ENCODE measurements around the gene CXADR.

The CXADR gene

DNA sequence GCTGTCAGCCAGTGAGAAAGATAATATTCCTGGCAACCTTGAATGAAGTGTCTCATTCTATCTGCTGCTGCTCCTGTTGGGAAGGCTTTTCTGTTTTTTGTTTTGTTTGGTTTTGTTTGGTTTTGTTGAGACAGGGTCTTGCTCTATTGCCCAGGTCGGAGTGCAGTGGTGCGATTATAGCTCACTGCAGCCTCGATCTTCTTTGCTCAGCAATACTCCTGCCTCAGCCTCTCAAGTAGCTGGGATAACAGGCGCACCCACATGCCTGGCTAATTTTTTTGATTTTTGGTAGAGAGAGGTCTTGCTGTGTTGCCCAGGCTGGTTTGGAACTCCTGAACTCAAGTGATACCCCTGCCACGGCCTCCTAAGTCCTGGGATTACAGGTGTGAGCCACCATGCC lies 62.2 kb downstream of the CXADR start:
- H3K4me3 ChIP-seq (replicated peaks; ENCODE audit: low read depth, low read length) = no peak overlapping the region
- DNase-seq (ENCODE audit: extremely low read depth, low read depth) = no peak
- TF ChIP-seq, protein P1, sequence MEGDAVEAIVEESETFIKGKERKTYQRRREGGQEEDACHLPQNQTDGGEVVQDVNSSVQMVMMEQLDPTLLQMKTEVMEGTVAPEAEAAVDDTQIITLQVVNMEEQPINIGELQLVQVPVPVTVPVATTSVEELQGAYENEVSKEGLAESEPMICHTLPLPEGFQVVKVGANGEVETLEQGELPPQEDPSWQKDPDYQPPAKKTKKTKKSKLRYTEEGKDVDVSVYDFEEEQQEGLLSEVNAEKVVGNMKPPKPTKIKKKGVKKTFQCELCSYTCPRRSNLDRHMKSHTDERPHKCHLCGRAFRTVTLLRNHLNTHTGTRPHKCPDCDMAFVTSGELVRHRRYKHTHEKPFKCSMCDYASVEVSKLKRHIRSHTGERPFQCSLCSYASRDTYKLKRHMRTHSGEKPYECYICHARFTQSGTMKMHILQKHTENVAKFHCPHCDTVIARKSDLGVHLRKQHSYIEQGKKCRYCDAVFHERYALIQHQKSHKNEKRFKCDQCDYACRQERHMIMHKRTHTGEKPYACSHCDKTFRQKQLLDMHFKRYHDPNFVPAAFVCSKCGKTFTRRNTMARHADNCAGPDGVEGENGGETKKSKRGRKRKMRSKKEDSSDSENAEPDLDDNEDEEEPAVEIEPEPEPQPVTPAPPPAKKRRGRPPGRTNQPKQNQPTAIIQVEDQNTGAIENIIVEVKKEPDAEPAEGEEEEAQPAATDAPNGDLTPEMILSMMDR (IDR thresholded peaks at IDR 0.05; ENCODE audit: low read depth, low read length, missing control alignments) = no peak

DNA sequence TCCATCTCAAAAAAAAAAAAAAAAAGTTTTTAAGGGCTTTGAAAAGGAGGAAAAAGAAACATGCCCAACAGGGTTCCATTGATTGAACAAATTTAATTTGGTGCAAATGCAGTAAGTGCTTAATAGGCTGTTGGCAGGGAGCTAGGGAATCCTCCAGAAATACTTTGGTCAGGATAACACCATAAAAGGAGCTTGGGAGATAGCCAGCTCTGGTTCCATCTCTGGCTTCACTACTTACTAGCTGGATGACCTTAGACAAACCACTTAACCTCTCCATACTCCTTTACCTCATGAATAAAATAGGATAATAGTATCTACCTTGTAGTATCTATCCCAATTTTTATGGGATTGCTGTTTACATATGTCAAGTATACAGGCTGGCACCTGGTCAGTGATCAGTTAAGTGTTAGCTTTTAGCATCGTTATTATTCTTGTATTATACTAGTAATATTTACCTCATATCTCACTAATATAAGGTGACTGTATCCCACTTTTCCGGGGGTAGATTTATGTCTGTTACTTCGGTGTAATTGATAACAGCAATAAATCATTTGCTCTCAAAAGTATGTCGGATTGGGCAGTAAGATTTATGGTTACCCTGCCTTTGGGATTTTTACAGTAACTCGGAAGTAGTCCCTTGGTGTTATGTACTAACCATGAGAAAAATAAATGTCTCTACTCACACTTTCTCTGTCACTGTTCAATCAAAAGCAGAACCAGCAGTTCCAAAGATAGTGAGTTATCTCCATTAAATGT lies 63.4 kb downstream of the CXADR start:
- DNase-seq (ENCODE audit: extremely low read depth, low read depth) = no peak
- TF ChIP-seq, protein P1 (IDR thresholded peaks at IDR 0.05; ENCODE audit: low read depth, low read length, missing control alignments) = no peak
- H3K4me3 ChIP-seq (replicated peaks; ENCODE audit: low read depth, low read length) = no peak overlapping the region

DNA sequence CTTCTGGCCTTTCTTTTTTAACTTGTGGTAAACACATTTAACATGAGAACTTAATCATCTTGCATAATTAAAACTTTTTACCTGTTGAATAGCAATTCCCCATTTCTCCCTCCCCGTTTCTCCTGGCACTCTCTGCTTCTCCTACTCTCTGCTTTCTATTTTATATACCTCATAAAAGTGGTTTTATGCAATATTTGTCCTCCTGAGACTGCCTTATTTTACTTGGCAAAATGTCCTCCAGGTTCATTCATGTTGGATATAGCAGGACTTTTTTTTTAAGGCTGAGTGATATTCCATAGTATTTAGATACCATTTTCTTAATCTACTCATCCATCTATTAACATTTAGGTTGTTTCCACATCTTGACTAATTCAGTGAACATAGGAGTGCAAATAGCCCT lies 64.9 kb downstream of the CXADR start:
- TF ChIP-seq, protein P1 (IDR thresholded peaks at IDR 0.05; ENCODE audit: low read depth, low read length, missing control alignments) = no peak
- DNase-seq (ENCODE audit: extremely low read depth, low read depth) = no peak

DNA sequence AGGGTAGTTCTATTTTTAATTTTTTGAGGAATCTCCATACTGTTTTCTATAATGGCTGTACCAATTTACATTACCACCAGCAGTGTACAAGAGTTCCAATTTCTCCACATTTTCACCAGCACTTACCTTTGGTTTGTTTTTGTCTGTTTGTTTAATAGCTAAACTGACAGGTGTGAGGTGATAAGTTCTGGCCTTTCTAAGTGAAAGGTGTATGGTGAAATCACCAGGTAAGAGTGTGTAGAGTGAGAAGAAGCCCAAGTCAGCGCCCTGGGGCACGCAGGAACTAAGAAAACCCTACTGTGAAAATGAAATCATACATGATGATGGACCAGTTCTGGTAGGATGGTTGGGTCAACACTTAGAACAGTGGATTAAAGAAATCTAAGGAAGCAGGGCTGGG lies 65.3 kb downstream of the CXADR start:
- TF ChIP-seq, protein P1 (IDR thresholded peaks at IDR 0.05; ENCODE audit: low read depth, low read length, missing control alignments) = no peak
- no peak for DNase-seq (ENCODE audit: extremely low read depth, low read depth)
- H3K4me3 ChIP-seq (replicated peaks; ENCODE audit: low read depth, low read length) = no peak overlapping the region

More for the DNA sequence above, 64.9 kb downstream of the CXADR start:
- H3K4me3 ChIP-seq (replicated peaks; ENCODE audit: low read depth, low read length) = no peak overlapping the region

DNA sequence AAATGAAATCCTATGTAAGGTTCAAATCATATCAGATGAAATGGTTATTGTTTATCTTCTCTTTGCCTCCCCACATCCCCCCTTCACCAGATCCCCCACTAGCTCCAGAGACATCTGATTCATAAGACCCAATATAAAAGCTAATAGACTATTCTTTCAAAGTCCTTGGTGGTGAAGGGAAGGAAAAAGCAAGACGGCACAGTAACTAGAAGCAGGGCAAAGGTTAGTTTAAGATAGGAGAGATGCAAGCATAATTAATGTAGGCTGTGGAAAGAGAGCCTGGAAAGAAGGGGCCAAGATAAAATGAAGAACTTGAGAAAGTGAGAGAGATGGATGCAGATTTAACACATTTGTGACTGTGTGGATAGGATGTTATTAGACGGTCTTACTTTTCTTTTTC lies 66.0 kb downstream of the CXADR start:
- TF ChIP-seq, protein P1 (IDR thresholded peaks at IDR 0.05; ENCODE audit: low read depth, low read length, missing control alignments) = no peak
- no peak for DNase-seq (ENCODE audit: extremely low read depth, low read depth)

DNA sequence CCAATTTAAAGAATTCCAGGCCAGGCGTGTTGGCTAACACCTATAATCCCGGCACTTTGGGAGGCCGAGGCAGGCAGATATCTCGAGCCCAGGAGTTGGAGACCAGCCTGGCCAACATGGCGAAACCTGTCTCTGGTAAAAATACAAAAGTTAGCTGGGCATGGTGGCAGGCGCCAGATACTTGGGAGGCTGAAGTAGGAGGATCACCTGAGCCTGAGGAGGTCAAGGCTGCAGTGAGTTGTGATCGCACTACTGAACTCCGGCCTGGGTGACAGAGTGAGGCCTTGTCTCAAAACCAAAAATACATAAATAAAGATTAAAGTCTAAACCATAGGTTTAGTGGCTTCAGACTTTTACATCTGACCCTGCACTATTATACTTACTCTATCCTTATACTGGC lies 67.5 kb downstream of the CXADR start:
- TF ChIP-seq, protein P1 (IDR thresholded peaks at IDR 0.05; ENCODE audit: low read depth, low read length, missing control alignments) = no peak
- no peak overlapping the region for H3K4me3 ChIP-seq (replicated peaks; ENCODE audit: low read depth, low read length)

More for the DNA sequence above, 66.0 kb downstream of the CXADR start:
- H3K4me3 ChIP-seq (replicated peaks; ENCODE audit: low read depth, low read length) = no peak overlapping the region

DNA sequence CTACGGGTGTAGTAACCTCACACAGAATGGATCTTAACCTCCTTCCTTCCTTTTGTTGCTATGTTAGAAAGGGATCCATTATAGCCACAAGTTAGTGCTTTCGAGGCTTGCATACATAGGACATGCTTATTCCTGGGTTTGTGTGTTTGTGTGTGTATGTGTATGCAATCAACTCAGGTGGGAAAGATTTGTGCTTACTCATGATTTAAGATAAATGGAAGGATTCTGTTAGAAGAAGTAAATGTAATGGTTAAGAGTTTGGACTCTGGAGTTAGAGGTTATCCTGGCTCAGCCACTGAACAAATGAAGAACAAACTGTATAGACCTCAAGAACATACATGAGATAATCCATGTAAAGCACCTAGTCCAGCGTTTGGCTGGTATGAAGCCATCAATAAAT lies 71.1 kb downstream of the CXADR start:
- no peak overlapping the region for H3K4me3 ChIP-seq (replicated peaks; ENCODE audit: low read depth, low read length)
- TF ChIP-seq, protein P1 (IDR thresholded peaks at IDR 0.05; ENCODE audit: low read depth, low read length, missing control alignments) = no peak

More for the DNA sequence above, 67.5 kb downstream of the CXADR start:
- DNase-seq (ENCODE audit: extremely low read depth, low read depth) = no peak

More for the DNA sequence above, 71.1 kb downstream of the CXADR start:
- no peak for DNase-seq (ENCODE audit: extremely low read depth, low read depth)
